B cell (primary cell): Measurements from ENCODE around the gene EXOC3. TPM values are rescaled to one million over a fixed set of nuclear protein-coding genes. Genes with fewer than 3 reads are reported as not detected.

Experiments
- ATAC-seq: fragments of 200-7000 bp; cut with Tn5 transposase; one replicate; pipeline ENCODE4 v1.10.0; 2021; ENCODE audit warnings: low read depth, mild to moderate bottlenecking, moderate number of reproducible peaks, moderate library complexity
- CTCF ChIA-PET: fragments of 350-600 bp; sonication (Branson Sonifier 250); formaldehyde crosslinking; loops from one replicate; lab custom pipeline; 2021; ENCODE audit warnings: antibody characterized with exemption, inconsistent platforms; lab: Charles Lee
- POLR2A ChIA-PET: fragments of 350-600 bp; sonication (Branson Sonifier 250); formaldehyde crosslinking; loops from one replicate; lab custom pipeline; 2021; ENCODE audit warnings: antibody characterized with exemption; lab: Charles Lee
- DNase-seq: peaks from one replicate; pipeline ENCODE4 v3.0.0; 2013
- H2AFZ ChIP-seq: 2 replicates; pipeline ENCODE4 v1.6.1; 2012; ENCODE audit warnings: mild to moderate bottlenecking, low read depth, low read length; ENCODE audit not compliant: insufficient read depth, poor library complexity, severe bottlenecking
- H3K27ac ChIP-seq, 2 donors: 1 replicate in 1 of 2; 2 replicates in 1 of 2; pipeline ENCODE4 v1.5.1; 2012 to 2013; ENCODE audit warnings: low read length in 2 of 2, mild to moderate bottlenecking in 2 of 2, moderate library complexity in 1 of 2
- H3K27me3 ChIP-seq, 4 experiments: fragments of 200-600 bp in 1 of 4; sonication (generic) in 1 of 4; replicated peaks in 1 of 4; 1 replicate in 2 of 4; 2 replicates in 2 of 4; pipeline versions ENCODE4 v1.6.1 to v1.7.0; 2013 to 2016; ENCODE audit warnings: low read length in 3 of 4, mild to moderate bottlenecking in 2 of 4, mixed read lengths in 1 of 4, moderate library complexity in 1 of 4; ENCODE audit not compliant: insufficient read depth in 4 of 4, control insufficient read depth in 3 of 4; ENCODE audit errors: control extremely low read depth in 1 of 4
- H3K36me3 ChIP-seq, 2 experiments: replicated peaks in 1 of 2; 1 replicate in 1 of 2; 2 replicates in 1 of 2; pipeline versions ENCODE4 v1.6.1 to v1.7.1; 2013; ENCODE audit warnings: low read length in 1 of 2; ENCODE audit not compliant: insufficient read depth in 2 of 2, control insufficient read depth in 1 of 2; ENCODE audit errors: control extremely low read depth in 1 of 2, extremely low read depth in 1 of 2
- H3K4me1 ChIP-seq, 2 donors: fragments of 200-600 bp in 1 of 2; sonication (generic) in 1 of 2; 1 replicate in 1 of 2; 2 replicates in 1 of 2; pipeline versions ENCODE4 v1.5.1 to v1.6.1; 2013 to 2017; ENCODE audit warnings: low read length in 2 of 2; ENCODE audit not compliant: control insufficient read depth in 2 of 2, insufficient read depth in 2 of 2
- H3K4me2 ChIP-seq: replicated peaks from 2 replicates; pipeline ENCODE3; 2012; ENCODE audit warnings: mild to moderate bottlenecking, low read depth, low read length; ENCODE audit not compliant: poor library complexity, severe bottlenecking
- H3K4me3 ChIP-seq, 5 experiments: fragments of 200-600 bp in 1 of 5; sonication (generic) in 1 of 5; 1 replicate in 3 of 5; 2 replicates in 2 of 5; pipeline versions ENCODE4 v1.5.1 to v1.7.0; 2011 to 2016; ENCODE audit warnings: low read length in 4 of 5, mild to moderate bottlenecking in 4 of 5, low read depth in 2 of 5, control low read depth in 1 of 5, moderate library complexity in 1 of 5; ENCODE audit not compliant: insufficient read depth in 1 of 5; ENCODE audit errors: control extremely low read depth in 1 of 5, extremely low read depth in 1 of 5
- H3K79me2 ChIP-seq: fragments of 200-600 bp; sonication (generic); one replicate; pipeline ENCODE4 v1.6.0; 2016; ENCODE audit warnings: low read length; ENCODE audit not compliant: control insufficient read depth, insufficient read depth
- H3K9ac ChIP-seq: fragments of 200-600 bp; sonication (generic); 2 replicates; pipeline ENCODE4 v1.6.1; 2017; ENCODE audit warnings: mild to moderate bottlenecking, low read length, moderate library complexity
- H3K9me3 ChIP-seq, 3 donors: one replicate each; pipeline versions ENCODE4 v1.6.1 to v1.7.1; 2013; ENCODE audit warnings: low read length in 2 of 3; ENCODE audit not compliant: control insufficient read depth in 2 of 3, insufficient read depth in 1 of 3; ENCODE audit errors: control extremely low read depth in 1 of 3
- H4K20me1 ChIP-seq: 2 replicates; pipeline ENCODE4 v1.6.0; 2012; ENCODE audit warnings: mild to moderate bottlenecking, low read length; ENCODE audit not compliant: insufficient read depth, control insufficient read depth, poor library complexity, severe bottlenecking
- H3K27ac Mint-ChIP-seq: one replicate; pipeline ENCODE4 v1.8.0; 2021; ENCODE audit warnings: mixed read lengths
- H3K27me3 Mint-ChIP-seq: one replicate; pipeline ENCODE4 v1.8.0; 2021; ENCODE audit warnings: mixed read lengths
- H3K4me1 Mint-ChIP-seq: one replicate; pipeline ENCODE4 v1.8.0; 2021; ENCODE audit warnings: mixed read lengths
- H3K4me3 Mint-ChIP-seq: one replicate; pipeline ENCODE4 v1.8.0; 2021; ENCODE audit warnings: mixed read lengths
- H3K9me3 Mint-ChIP-seq: one replicate; pipeline ENCODE4 v1.8.0; 2022; ENCODE audit warnings: mixed read lengths; ENCODE audit not compliant: insufficient read depth
- EZH2 ChIP-seq: IDR thresholded peaks from 2 replicates; pipeline ENCODE4 v1.6.1; 2012; ENCODE audit warnings: borderline replicate concordance, low read depth, mild to moderate bottlenecking, moderate library complexity, low read length; ENCODE audit not compliant: insufficient read depth, poor library complexity, severe bottlenecking
- WGBS: methylation state at CpG from one replicate; pipeline ENCODE4 v1.1.5; 2013; ENCODE audit warnings: missing lambda C conversion rate; ENCODE audit not compliant: insufficient coverage; 5-methylcytosine and 5-hydroxymethylcytosine counted together
- intact Hi-C: fragments of 100-400 bp; cut with micrococcal nuclease; formaldehyde crosslinking; loops from one replicate; pipeline ENCODE4 v1.10.0; 2022
- polyA plus RNA-seq: library from polyadenylated mRNA; depleted of rRNA; stranded (reverse); fragments of >200 nt; gene quantifications from 2 replicates; pipeline ENCODE4 v1.2.3, GENCODE V29; 2012
- total RNA-seq, 2 donors: library from RNA; stranded (reverse); fragments of 120-200 nt in 1 of 2; gene quantifications; 1 replicate in 1 of 2; 2 replicates in 1 of 2; pipeline versions ENCODE4 v1.2.3 to v1.2.4, GENCODE V29; 2013 to 2022
- TF ChIP-seq, protein P1 (sequence below): fragments of 200-600 bp; IDR thresholded peaks from one replicate; pipeline ENCODE4 v1.8.0; 2022; ENCODE audit warnings: antibody characterized with exemption, mild to moderate bottlenecking

Gene EXOC3
- total and polyA plus RNA-seq, 2 donors (not counting 1 experiment from before 2014, with no cell fraction given) = 44.0 to 97.1 TPM

- H3K27ac Mint-ChIP-seq = peak overlapping the region; percentile 90
- H3K9me3 ChIP-seq = peaks cover 0 to 7% (median 0%) of the 10 kb centered on the region in 3 donors
- H3K4me2 ChIP-seq = peak overlapping the region; percentile 88
- H2AFZ ChIP-seq = peak overlapping the region; percentile 92
- no peaks in the 10 kb centered on the region for H3K27me3 Mint-ChIP-seq
- ATAC-seq (no peak), DNase-seq (no peak)
- peaks cover 30% of the 10 kb centered on the region for H3K4me1 Mint-ChIP-seq
- 21% methylated on average over 59 of the region's 62 CpGs for WGBS
- no peak for TF ChIP-seq EZH2
- TF ChIP-seq, protein P1, sequence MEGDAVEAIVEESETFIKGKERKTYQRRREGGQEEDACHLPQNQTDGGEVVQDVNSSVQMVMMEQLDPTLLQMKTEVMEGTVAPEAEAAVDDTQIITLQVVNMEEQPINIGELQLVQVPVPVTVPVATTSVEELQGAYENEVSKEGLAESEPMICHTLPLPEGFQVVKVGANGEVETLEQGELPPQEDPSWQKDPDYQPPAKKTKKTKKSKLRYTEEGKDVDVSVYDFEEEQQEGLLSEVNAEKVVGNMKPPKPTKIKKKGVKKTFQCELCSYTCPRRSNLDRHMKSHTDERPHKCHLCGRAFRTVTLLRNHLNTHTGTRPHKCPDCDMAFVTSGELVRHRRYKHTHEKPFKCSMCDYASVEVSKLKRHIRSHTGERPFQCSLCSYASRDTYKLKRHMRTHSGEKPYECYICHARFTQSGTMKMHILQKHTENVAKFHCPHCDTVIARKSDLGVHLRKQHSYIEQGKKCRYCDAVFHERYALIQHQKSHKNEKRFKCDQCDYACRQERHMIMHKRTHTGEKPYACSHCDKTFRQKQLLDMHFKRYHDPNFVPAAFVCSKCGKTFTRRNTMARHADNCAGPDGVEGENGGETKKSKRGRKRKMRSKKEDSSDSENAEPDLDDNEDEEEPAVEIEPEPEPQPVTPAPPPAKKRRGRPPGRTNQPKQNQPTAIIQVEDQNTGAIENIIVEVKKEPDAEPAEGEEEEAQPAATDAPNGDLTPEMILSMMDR = no peak
- H4K20me1 ChIP-seq = peaks cover 35% of the 10 kb centered on the region
- peaks cover 7 to 22% of the 10 kb centered on the region in 2 experiments for H3K36me3 ChIP-seq
- H3K4me3 ChIP-seq = peak overlapping the region; percentile 53 to 91 (median 89)
- ChIA-PET CTCF (interaction anchor here (3.7 kb wide), 1 partner anchor 127 kb away, joined by 19 read pairs; no protein-coding TSS in a partner anchor), POLR2A (interaction anchor here (0.9 to 1.0 kb wide), 2 partner anchors 18 to 30 kb away, joined by 5 to 8 read pairs; no protein-coding TSS in a partner anchor)
- intact Hi-C loops = loop anchor here (10.0 kb wide), 1 partner anchor 171 kb away; the partner anchor contains the start of gene CEP72
- peak overlapping the region; percentile 96 for H3K4me3 Mint-ChIP-seq
- peak overlapping the region; percentile 56 to 81 for H3K27ac ChIP-seq
- no peaks in the 10 kb centered on the region for H3K9me3 Mint-ChIP-seq
- peaks cover 6 to 19% of the 10 kb centered on the region in 2 donors for H3K4me1 ChIP-seq
- peaks cover 48% of the 10 kb centered on the region for H3K79me2 ChIP-seq
- peak overlapping the region; percentile 93 for H3K9ac ChIP-seq
- no peaks in the 10 kb centered on the region for H3K27me3 ChIP-seq
Observed at GRCh38 chr5:443239-444151, 519 bp downstream of the EXOC3 start.
